CD4-positive, alpha-beta T cell treated with Interleukin-1 beta for 1 hour (primary cell): Measurements from ENCODE around the gene ZBTB7C.

ENCODE experiments used
- DNase-seq, 2 donors: peaks; one replicate each; pipeline ENCODE4 v3.0.0-alpha.2; 2020 to 2022

Gene ZBTB7C

DNA sequence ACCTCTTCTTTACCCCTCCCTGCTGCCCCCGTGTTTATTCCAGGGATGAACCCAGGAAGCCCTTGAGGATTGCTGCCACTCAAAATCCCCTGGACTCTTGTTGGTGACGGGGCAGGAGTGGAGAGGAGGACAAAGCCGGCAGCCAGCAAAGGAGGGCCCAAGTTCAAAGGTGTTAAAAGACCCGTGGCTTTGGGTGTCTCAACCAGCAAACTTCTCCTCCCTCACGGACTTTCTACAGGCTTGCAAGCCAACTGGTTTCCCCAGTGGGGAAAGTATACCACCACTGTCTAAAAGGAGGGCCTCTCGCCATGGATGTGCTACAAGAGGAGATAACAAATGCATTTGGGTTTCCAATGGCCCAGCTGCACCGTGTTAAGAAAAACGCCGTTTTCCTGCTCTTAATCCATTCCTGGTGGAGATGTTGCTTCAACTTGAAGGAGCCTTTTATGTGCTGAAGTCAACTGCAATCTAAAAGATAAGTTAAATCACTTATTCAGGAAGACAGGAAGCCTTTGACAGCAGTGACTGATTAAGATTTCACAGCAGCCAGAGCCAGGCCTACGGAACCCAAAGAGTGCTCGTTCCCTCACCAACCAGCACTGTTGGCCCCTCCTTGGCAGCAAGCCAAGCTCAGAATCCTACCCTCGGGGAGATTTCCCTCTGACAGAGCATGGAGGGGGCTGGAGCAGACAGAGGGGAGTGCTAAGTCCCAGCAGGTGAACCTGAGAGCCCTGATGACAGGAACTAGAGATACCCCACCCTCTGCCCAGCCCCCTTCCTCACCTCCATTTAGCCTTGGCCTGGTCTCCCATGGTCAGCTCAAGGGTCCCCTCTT, 57.8 kb downstream of the ZBTB7C start:
- no peak for DNase-seq

DNA sequence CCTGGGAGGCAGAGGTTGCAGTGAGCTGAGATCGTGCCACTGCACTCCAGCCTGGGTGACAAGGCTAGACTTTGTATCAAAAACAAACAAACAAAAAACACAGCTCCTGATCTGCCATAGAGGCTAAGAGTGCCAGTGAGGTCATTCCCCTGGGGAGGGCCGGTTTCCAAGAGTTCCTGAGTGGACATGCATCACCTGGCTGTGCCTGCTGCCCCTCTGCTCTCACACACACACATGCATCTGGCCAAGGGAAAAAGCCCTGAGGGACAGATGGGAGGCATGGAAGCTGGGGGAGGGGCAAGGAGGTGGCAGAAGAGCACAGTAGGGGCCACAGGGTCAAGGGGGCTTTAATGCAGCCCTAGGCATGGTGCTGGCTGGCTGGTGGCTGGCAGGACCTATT, 60.4 kb downstream of the ZBTB7C start:
- no peak for DNase-seq

DNA sequence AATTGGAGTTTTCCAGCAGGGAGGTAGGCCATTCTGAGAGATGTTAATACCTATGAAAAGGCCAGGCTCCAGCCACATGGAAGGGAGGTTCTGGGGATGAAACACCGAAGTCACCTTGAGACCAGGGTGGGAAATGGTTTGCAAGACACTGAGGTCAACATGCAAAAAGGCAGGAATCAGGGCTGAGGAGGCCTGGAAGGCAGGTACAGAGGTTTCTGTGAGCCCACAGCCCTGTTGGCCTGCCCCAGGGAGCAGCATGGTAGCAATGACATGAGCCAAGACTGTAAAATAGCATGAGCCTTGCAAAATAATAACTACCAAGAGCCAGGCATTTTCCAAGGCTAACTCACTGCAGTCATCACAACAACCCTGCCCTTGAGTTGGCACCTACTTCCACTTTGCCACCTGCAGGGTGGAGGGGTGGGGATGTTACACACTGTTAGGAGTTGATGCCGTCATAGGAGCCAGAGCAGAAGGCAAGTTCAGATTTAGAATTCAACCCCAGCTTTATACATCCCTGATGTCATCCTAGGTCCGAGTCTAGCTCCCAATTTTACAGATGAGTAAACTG, 61.3 kb downstream of the ZBTB7C start:
- DNase-seq = no peak

DNA sequence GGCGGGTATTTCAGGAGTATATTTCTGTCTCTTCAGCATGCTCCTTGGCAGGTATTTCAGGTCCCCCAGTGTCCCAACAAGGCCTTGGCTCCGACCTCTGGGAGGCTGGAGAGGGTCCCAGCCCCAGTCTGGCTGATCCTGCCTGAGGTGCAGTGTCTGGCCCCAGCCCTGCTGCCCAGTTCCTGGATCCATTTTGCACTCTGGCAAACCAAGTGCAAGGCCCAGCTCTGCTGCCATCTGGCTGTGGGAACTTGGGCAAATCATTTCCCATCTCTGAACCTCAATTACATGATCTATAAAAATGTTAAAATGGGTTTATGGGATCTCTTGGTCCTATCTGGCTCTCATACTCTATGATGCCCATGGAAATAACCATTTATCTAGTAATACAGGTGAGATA, 63.6 kb downstream of the ZBTB7C start:
- no peak for DNase-seq

DNA sequence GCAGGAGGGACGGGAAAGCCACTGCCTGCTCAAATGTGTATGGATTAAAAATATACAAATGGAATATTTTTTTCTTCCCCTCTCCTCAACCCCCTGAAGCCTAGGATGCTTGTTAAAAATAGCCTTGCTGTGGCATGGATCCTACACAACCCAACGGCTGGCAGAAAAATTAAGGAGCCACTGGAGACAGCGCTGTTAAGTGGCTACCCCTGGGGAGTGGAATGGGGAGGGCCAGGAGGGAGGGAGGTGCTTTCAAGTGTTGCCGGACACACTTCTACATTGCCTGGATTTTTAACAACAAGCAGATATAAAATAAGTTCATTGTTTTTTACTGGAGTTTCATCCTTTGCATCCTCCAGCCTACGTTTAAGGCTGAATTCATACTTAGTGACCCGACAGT, 66.6 kb downstream of the ZBTB7C start:
- DNase-seq = no peak

DNA sequence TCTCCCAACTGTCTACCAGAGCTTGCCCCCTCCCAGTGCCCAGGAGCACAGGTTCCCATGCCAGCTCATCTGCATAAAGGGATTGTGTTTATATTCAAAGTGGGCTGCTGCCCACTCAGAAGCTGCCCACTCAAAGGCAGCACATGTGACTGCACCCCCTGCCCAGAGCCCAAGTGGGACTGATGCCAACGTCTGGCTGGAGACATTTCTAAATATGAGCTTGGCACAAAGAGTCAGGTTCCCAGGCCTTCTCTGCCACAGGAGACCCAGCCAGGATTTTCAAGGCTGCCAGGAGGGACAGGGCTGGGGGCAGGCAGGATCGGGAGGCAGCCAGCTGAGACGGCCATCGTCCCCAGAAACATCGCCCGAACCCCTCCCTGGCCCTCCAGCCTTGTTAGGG, 67.1 kb downstream of the ZBTB7C start:
- no peak for DNase-seq

DNA sequence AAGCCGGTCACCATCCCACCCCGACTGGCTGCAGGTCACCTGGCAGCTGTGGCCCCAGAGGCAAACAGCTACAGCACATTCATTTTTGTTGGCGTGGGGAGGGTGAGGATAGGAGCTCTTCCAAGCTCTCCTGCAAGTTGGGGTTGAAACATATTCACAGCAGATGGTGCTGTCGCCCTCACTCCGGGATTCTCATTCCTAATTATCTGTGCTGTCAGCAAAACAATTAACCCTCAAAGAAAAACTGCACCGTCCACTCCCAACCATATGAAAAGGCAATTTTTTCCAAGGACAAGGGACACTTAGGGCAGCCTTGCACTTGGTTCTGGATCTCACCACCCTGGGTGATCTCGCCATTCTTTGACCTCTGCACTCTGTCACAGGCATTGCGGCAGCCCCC, 68.6 kb downstream of the ZBTB7C start:
- no peak for DNase-seq

DNA sequence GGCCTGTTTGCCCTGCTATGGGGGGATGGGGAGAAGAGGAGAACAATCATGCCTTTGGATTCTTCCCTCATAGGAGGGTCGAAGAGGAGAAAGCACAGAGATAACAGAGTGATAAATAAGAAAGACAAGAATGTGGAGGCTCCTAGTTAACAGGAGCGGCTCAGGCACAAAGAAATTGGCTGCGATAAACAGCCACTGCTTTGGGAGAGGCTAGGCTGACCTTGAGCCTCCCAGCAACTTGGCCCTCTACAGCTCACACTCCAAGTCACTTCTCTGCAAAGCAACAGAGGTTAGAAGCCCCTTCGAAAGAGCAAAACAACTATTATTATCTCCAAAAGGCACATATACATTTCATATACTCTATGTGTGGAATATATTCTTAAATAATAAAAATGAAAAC, 69.5 kb downstream of the ZBTB7C start:
- no peak for DNase-seq

DNA sequence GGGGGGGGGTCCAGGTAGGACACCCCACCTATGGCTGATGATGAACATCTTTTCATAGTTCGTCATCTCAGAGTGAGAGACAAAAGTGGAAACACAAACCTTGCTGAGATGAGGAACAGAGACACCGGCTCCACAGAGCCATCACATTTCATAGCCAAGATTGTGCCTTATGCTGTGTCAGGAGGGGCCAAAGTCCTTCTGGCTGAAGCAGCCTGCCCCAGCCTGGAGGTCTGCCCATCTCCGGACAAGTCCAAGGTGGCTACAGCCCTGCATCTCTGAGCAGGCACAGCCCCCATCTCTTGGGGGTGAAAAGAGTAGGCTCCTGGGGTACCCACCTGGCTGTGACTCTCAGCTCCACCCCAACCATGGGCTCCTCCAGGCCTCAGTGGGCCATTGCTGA, 70.3 kb downstream of the ZBTB7C start:
- DNase-seq = no peak

DNA sequence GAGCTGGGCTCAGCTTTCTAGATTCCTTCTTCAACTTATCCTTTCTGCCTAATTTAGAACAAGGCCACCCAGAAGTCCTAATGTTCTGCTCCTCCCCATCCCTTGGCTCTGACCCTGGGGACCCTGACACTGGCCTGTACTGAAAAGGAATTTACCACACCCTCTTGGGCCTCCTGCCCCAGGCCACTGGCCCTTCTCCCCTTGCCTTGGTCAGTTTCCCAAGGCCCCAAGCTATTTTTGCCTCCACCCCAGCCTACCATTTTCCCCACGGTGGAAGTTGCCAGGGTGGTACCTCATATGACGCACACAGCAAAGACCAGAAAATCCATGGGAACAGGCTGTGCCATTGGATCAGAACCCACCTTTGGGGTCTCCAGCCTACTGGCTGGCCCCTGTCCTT, 72.1 kb downstream of the ZBTB7C start:
- DNase-seq = no peak

DNA sequence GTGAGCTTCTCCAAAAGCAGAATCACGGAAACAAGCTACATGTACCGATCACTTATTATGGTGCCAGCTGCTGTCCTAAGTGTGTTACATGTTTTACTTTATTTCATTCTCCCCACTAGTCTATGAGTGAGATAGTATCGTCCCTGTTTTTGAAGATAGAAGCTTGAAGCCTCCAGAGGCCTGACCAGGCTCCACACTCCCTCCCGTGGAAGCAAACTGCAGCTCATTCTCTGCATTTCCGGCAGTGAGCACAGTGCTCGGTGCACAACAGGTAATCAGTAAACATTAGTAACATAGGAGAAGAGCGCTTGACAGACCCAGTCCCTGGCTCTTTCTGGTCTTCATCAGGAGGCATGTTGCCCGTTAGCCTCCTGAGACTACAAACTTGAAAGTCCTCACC, 72.9 kb downstream of the ZBTB7C start:
- no peak for DNase-seq

DNA sequence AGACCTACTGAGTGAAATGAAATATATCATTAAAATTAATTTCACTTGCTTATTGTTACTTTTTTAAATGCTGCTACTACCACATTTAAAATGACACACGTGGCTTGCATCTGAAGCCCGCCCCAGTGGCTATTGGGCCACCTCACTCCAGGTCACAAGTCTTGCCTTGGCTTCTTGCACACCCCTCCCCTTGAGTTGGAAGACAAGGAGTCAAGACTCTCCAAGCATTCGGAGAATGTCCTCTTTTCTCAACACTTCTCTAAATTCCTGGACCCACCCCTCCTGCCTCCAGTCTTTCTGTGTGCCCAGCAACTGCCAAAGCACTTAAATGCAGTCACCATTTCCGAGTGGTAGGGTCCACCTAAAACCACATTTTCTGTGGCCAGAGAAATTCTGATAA, 73.4 kb downstream of the ZBTB7C start:
- DNase-seq = no peak

DNA sequence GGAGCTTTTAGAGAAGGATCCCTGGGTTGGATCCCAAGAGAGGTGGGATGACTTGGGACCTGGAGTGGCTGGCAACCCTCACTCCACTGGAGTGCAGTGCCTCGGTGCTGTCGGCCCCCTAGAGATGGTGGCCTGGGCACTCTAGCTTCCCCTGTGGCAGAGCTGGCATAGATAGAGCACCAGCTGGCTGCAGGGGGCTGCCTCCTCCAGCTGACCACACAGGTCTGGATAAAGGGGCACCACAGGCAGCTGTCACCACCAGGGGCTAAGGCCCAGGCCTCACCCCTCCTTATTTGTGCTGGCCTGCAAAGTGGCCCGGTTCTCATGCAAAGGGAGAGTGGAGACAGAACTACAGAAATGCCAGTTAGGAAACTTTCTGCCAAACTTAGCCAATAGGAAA, 74.3 kb downstream of the ZBTB7C start:
- DNase-seq = no peak

DNA sequence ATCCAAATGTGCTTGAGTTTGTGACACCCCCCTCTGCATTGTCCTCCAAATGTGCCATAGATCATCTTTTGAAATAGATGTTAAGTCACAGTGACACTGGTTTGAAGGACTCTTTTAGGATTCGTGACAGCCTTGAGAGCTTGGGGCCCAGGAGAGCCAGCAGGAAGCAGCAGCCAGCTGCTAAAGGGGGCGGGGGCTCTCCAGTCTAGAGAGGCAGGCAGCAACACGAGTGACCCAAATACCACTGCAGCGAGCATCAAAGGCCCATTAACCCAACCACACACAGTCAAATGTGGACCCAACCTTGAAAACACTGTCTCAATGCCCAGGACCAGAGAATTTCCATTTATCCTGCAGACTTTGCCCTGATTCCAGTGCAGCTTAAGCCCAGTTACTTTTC, 75.6 kb downstream of the ZBTB7C start:
- DNase-seq = no peak

DNA sequence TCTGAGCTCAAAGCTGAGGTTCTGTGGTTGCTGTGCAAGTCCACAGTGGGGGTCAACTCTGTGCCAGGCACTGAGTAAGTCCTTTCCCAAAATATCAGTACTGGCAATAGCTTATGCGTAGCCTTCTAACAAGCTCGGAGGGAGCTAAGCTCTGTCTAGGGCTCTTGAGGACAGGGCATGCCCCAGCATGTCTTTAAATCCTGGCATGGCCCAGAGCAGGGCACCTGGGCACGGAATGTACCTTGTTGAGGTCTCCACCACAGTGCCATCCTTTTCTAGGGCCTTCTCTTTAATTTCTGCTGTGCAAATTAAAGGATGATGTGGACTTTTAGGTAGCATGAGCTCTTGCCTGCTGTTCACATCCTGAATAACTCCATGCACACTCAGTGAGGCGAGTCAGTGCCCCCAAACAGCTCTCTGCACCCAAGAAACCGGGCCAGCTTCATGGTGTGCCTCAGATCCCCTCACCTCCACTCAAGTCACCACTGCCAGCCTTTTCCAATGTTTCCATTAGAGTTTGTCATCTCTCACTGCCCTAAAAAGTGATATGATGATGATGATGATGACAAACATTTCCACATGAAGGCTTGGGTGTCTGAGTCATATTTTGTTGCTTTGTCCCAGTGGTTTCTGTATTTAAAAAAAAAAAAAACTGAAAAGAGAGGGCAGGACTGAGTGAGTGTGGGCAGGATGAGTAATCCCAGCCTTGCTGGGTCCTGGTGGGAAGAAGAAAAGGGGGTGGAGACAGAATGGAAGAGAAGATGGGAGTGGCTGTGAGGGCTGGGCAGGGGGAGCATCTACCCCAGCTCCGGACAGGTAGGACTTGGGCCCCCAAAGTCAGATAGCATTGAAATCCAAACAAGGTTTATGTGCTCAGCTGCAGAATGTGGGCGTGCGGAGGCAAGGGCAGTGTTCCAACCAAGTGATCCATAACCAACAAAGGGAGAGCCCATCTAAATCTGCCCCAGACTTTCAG, 78.9 kb downstream of the ZBTB7C start:
- DNase-seq = no peak

DNA sequence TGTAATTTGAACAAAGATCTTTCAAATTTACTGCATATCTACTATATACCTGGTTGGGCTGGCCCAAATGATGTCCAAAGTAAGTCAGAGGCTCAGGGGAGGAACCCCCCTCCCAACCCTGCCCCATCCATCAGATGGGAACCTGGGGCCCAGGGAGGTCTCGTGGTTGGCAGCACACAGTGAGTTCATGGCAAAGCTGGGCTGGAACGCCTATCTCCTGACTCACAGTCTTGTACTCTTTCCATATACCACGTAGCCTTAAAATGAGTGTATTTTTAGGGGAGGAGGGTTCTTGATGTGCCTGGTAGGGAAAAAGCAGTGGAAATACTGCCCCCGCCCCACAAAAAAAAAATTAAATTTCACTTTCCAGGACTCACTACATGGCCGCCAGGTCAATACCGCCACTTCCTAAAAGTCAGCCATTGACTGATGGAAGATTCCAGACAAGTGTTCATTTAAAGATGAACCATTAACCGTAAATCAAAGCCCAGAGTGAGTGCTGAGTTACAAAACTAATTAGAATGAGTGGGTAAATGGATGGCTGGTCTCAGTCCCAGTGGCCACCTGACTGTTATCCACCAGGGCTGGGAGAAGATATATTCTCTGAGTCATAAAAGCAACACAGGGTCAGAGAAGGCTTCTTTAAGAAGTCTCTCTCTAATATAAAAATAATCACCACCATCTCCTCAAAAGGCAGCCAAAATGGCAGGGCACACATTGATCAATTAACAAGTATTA, 80.5 kb downstream of the ZBTB7C start:
- no peak for DNase-seq

DNA sequence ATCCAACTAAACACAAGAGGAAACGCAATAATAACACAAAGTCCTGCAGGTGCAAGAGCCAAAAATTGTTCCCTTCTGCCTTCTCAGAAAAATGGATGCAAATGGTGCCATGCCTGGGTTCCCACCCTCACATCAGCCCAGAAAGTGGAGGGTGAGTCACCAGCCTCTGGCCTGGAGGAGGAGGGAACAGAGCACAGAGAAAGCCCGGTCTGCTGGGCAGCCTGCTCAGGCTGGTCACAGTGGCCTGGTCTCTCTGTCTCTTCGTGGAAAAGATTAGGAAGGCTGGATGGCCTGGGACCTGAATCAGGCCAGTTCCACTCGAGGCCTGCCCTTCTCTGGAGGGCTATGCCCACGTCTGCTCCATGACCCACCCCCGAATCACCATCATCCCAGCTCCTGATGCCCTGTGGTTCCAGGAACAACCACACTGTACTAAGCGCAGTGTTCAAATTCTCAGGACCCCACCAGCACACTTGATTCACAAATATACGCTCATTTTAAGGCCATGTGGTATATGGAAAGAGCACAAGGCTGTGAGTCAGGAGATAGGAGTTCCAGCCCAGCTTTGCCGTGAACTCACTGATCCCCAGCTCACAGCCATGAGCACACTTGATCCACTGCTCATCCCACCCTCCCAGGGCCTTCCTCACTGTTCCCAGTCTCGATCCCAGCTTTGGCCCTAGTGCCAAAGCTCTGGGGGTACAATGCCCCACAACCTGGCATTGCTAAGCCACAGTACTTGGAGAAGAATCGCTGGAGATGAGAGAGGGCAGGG, 82.1 kb downstream of the ZBTB7C start:
- no peak for DNase-seq

DNA sequence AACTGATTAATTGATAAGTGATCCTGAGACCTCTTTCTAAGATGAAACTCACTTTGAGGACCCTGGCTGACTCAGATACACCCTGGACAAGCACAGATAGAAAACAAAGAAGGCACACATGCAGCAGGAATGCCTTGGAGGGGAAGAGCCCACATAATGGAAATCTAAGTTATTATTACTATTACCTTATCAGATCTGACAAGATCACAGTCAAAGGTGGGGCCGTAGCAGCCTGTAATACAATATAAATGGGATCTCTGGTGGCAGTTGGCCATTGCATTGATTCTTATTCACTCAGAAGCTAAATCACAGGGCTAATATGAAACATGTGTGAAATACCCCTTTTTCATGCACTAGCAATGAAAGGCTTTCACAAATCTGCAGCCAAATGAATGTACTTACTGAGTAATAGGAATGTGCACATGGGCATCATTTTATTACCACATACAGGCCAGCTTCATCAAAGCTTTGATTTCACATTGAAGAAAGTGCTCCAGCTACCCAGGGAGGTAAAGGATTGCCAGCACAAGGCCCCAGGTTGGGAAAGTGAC, 84.0 kb downstream of the ZBTB7C start:
- no peak for DNase-seq

DNA sequence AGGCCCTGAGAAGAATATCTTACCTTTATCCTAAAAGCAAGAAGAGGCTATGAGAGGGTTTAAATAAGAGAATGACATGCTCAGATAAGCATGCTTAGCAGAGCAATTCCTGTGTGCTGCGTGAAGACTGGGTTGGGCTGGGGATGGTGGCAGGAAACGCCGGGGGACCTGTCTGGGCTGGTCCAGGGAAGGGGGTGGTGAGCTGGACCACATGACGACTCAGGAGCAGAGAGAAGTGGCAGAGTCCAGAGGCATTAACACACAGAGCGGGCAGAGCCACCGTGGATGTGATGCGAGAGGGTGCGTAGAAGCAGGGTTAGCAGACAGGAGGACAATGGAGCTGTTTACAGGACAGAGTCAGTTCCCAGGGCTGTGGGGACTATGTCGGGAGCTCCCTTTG, 84.5 kb downstream of the ZBTB7C start:
- no peak for DNase-seq

DNA sequence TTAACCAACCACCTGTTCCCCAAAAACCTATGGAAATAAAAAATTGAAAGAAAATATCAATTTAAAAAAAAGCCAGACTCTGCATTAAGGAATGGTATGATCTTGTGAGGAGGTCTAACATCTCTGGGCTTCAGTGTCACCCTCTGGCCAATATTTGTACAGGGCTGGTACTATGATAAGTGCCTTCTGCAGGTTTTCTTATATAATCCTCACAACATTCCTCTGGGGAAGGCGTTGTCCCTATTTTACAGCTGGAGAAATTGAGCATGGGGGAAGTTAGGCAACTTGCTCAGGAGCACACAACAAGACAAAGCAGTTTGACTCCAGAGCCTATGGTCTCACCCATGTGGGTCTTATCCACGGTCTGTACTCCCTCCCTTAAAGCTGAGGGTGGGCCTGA, 86.0 kb downstream of the ZBTB7C start:
- no peak for DNase-seq

DNA sequence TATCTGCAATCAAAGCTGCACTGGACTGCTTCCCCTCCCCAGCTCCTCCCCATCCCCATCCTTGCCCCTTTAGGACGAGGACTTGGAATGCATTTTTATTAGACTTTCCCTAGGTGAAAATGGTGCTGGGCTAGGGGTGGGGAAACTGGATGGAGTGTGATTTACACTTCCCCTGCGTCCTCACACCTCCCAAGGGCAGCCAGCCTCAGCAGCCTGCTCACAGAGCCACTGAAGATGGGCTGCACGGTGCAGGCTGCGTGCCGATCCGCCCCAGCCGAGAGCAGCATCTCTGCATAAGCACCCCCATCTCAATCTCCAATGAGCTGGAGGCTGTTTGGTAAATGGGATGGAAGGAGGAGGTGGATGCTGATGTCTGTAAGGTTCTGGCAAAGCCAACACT, 87.6 kb downstream of the ZBTB7C start:
- no peak for DNase-seq

DNA sequence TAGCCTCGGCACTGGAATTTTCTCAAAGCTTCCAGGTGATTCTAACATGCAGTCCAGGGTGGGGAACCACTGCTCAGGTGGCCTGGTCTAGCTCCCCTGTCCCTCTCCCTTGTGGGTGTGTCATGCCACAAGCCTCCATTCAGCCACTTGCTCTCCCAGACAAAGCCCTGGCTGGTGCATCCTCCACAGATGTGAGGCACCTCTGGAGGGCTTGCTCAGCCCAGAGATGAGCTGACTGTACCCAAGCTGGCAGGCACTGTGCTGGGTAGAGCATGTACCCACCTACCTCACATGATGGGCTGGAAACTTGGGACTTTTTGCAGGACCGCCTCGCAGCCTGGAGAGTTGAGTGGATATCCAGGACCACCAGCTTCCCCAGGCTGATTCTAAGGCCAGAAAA, 88.1 kb downstream of the ZBTB7C start:
- no peak for DNase-seq
